ENCODE data around the gene SEC14L6. TPM values are rescaled to one million over a fixed set of nuclear protein-coding genes. Genes with fewer than 3 reads are reported as not detected.
A peak's percentile ranks its signal among the peaks of the same experiment; 100 is the strongest.

SEC14L6 gene
- total and polyA plus RNA-seq, 9 of the 15 experiments (the other 6 are each of a cell fraction or from before 2014, with no cell fraction given): 0.29 to 6.1 (median 1.9) TPM

- Histone ChIP-seq H3K4me1 (replicated peaks in 1 of 2; ENCODE audit: control insufficient read depth in 2 of 2, insufficient read depth in 2 of 2, low read length in 2 of 2) (no peaks in the 10 kb centered on the region; a peak in 1 of 5 replicates), H3K4me2 (ENCODE audit: insufficient read depth, low read length) (no peak overlapping the region), H4K20me1 (replicated peaks; ENCODE audit: control insufficient read depth, insufficient read depth, low read length) (no peaks in the 10 kb centered on the region), H3K27ac (ENCODE audit: extremely low read depth, low read depth, low read length) (no peak overlapping the region), H3K4me3 (no peak overlapping the region), H3K79me2 (ENCODE audit: control insufficient read depth, insufficient read depth, low read length) (no peaks in the 10 kb centered on the region), H3K36me3 (ENCODE audit: control insufficient read depth, insufficient read depth, low read length) (no peaks in the 10 kb centered on the region), H3K9ac (ENCODE audit: insufficient read depth in 1 of 2, low read depth in 2 of 2, low read length in 2 of 2) (no peak overlapping the region), H3K27me3 (ENCODE audit: control insufficient read depth in 2 of 2, insufficient read depth in 2 of 2, low read length in 2 of 2) (no peaks in the 10 kb centered on the region), H3K9me3 (replicated peaks; ENCODE audit: control insufficient read depth, insufficient read depth, low read depth, low read length) (no peaks in the 10 kb centered on the region), H3K9me1 (ENCODE audit: control insufficient read depth, insufficient read depth, low read length) (no peaks in the 10 kb centered on the region), H2AFZ (ENCODE audit: low read depth, low read length) (no peak overlapping the region)
- WGBS (ENCODE audit: insufficient coverage, low coverage, missing lambda C conversion rate): 66% methylated on average over 12 of the region's 17 CpGs
- in situ Hi-C loops (cut with MboI) (no loop called here), intact Hi-C loops (cut with micrococcal nuclease) (no loop called here)
- POLR2A ChIA-PET: interaction anchor here (1.0 kb wide), 1 partner anchor 11 kb away, joined by 3 read pairs; no protein-coding TSS in a partner anchor
- FAIRE-seq: no peak
- peak in 2 of 4 experiments; percentile 38 to 49 for DNase-seq (ENCODE audit: extremely low read depth in 1 of 4, low spot score in 3 of 4)
- no TSS peak for BruUV-seq (replicated peaks)
- CTCF ChIA-PET (ENCODE audit: low intra/inter-chr PET ratio): no interaction called here
- TF ChIP-seq ZBTB5 (IDR thresholded peaks at IDR 0.05) (peak; percentile 85), CTCF (IDR thresholded peaks at IDR 0.05 in 2 of 3, conservative IDR thresholded peaks at IDR 0.05 in 1 of 3; ENCODE audit: insufficient read depth in 2 of 3, low read depth in 1 of 3, low read length in 3 of 3) (peak in 2 of 3 experiments; percentile 28 to 57; a peak in 3 of 6 replicates), HCFC1 (IDR thresholded peaks at IDR 0.05; ENCODE audit: low read depth, low read length) (no peak), ZFP36 (IDR thresholded peaks at IDR 0.05; ENCODE audit: low read depth, low read length, partially characterized antibody) (peak; percentile 26), RUNX1 (IDR thresholded peaks at IDR 0.05; ENCODE audit: low read depth) (no peak), CC2D1A (IDR thresholded peaks at IDR 0.05) (peak; percentile 70; the same call in 1 of the 2 replicates), HSF4 (CRISPR knock-in tag; IDR thresholded peaks at IDR 0.05; ENCODE audit: borderline replicate concordance) (no peak), HINFP (tag; conservative IDR thresholded peaks at IDR 0.05; ENCODE audit: low read depth) (peak; percentile 82; the same call in 1 of the 2 replicates)
- no peak for ATAC-seq
These were observed 14.6 kb downstream of the SEC14L6 start for GRCh38 chr22:30531651-30532608.
